SK-N-MC (cell line): ENCODE measurements around the gene IL11.

ENCODE experiments used
- EZH2 ChIP-seq: fragments of 200-600 bp; sonication (generic); IDR thresholded peaks from one replicate; pipeline ENCODE4 v1.6.1; 2017; ENCODE audit warnings: antibody characterized with exemption
- FOXP2 ChIP-seq: optimal IDR thresholded peaks from 2 replicates; pipeline ENCODE3; 2011; ENCODE audit warnings: mild to moderate bottlenecking, moderate library complexity; ENCODE audit not compliant: insufficient read depth; ENCODE audit errors: extremely low read length, control extremely low read depth
- POLR2AphosphoS5 ChIP-seq: IDR thresholded peaks from 2 replicates; pipeline ENCODE4 v1.6.1; 2012; ENCODE audit warnings: mild to moderate bottlenecking, low read depth, low read length, borderline replicate concordance

DNA sequence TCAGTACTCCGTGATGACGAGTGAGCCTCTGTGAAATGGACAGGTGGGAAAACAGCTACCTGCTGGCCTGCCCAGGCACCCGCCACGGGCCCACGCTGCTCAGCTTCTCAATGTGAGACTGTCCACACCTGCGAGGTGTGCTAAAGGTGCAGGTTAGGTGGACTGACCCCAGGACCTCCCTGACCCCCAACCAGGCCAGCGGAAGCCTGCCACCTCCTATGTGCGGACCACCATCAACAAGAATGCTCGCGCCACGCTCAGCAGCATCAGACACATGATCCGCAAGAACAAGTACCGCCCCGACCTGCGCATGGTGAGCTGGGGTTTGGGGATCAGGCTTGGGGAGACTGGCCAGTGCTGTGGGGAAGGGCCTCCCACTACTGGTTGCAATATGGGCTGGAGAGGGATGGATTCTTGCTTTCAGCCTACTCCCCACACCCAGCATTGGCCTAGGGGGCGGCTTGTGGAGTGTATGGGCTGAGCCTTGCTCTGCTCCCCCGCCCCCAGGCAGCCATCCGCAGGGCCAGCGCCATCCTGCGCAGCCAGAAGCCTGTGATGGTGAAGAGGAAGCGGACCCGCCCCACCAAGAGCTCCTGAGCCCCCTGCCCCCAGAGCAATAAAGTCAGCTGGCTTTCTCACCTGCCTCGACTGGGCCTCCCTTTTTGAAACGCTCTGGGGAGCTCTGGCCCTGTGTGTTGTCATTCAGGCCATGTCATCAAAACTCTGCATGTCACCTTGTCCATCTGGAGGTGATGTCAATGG is 17.7 kb upstream of the IL11 start:
- TF ChIP-seq EZH2 = no peak
- no peak for TF ChIP-seq POLR2AphosphoS5
- no peak for TF ChIP-seq FOXP2
